ENCODE measurements around the gene GPR82. TPM values are rescaled to one million over a fixed set of nuclear protein-coding genes. Genes with fewer than 3 reads are reported as not detected.

GPR82 gene
- total RNA-seq, 1 experiment from 2014 or later = not detected

- Histone ChIP-seq H3K9me3 (ENCODE audit: control insufficient read depth in 1 of 2, insufficient read depth in 1 of 2, low read depth in 1 of 2, low read length in 2 of 2) (no peaks in the 10 kb centered on the region), H3K27ac (ENCODE audit: low read depth, low read length) (no peak overlapping the region), H3K4me3 (replicated peaks in 1 of 2; ENCODE audit: low read depth in 1 of 2, low read length in 2 of 2) (no peak overlapping the region), H3K9me2 (ENCODE audit: insufficient read depth) (no peaks in the 10 kb centered on the region), H3K4me1 (ENCODE audit: control insufficient read depth in 1 of 2, insufficient read depth in 2 of 2, low read length in 2 of 2) (no peaks in the 10 kb centered on the region), H2AFZ (ENCODE audit: low read depth, low read length, poor library complexity, severe bottlenecking) (no peak overlapping the region), H4K20me1 (ENCODE audit: insufficient read depth) (no peaks in the 10 kb centered on the region), H3K36me3 (ENCODE audit: control insufficient read depth in 1 of 2, insufficient read depth in 2 of 2, low read length in 2 of 2) (no peaks in the 10 kb centered on the region), H3K27me3 (ENCODE audit: insufficient read depth, low read length) (no peaks in the 10 kb centered on the region), H3K9ac (ENCODE audit: low read length) (no peak overlapping the region), H3K79me2 (ENCODE audit: insufficient read depth, low read length) (no peaks in the 10 kb centered on the region), H3K4me2 (ENCODE audit: low read length) (no peak overlapping the region)
- CTCF ChIA-PET = no interaction called here
- intact Hi-C loops (cut with micrococcal nuclease) = no loop called here
- BruUV-seq (replicated peaks) = no TSS peak
- no peak for ATAC-seq
- DNase-seq (ENCODE audit: low read depth, low spot score) = no peak
- POLR2A ChIA-PET = no interaction called here
- RAD21 ChIA-PET (ENCODE audit: low non-redundant PET in 1 of 2, low total read pairs in 2 of 2, uncharacterized antibody in 2 of 2, unreplicated experiment in 2 of 2) = no interaction called here
- TF ChIP-seq POLR2AphosphoS5 (IDR thresholded peaks at IDR 0.05; ENCODE audit: low read depth, low read length) (no peak), SP1 (IDR thresholded peaks at IDR 0.05; ENCODE audit: low read depth) (no peak), REST (IDR thresholded peaks at IDR 0.05; ENCODE audit: low read depth) (no peak), YY1 (IDR thresholded peaks at IDR 0.05; ENCODE audit: extremely low read depth, insufficient replicate concordance, low read depth, low read length) (no peak), ZBTB33 (IDR thresholded peaks at IDR 0.05; ENCODE audit: extremely low read depth, insufficient replicate concordance, low read length) (no peak), JUND (IDR thresholded peaks at IDR 0.05) (no peak), SIN3A (IDR thresholded peaks at IDR 0.05; ENCODE audit: low read depth) (no peak), ZFX (IDR thresholded peaks at IDR 0.05) (no peak), POLR2A (IDR thresholded peaks at IDR 0.05; ENCODE audit: borderline replicate concordance, extremely low read depth, insufficient read depth, insufficient read length) (no peak)
Observed at GRCh38 chrX:41703574-41704029, 20.4 kb upstream of the GPR82 start.
